CD4-positive, alpha-beta T cell treated with Interferon alpha-2 for 1 hour (primary cell): Measurements from ENCODE around the gene RABGAP1.
A peak's percentile ranks its signal among the peaks of the same experiment; 100 is the strongest.

Experiments
- DNase-seq, 2 donors: peaks; one replicate each; pipeline ENCODE4 v3.0.0-alpha.2; 2020 to 2022

The RABGAP1 gene

DNA sequence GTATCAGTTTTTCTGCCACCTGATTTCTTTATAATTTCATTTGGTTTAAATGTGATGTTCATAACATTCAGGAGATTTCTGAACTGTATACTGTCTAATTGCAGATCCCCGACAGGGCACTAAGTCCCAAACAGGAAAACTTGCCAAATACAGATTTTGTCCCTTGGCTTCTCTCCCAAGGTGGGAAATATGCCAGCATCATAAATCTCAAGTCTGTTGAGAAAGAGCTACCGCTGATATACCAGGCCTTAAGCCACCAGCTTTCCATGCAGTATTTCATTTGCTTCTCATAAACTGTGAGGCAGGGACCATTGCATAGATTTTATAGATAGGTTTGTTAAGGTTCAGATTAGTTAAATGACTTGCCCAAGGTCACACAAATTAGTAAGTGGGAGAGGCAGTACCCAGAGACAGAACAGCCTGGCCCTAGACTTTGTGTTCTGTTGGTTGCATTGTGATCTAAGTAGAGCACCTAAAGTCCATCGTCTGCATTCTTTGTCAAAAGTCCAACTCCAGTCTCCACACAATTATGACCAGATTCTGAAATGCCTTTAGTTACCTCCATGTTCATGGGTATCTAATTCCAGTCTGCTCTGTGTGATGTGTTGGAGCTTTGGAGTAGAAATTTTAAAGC is 108.9 kb downstream of the RABGAP1 start:
- no peak for DNase-seq

GRCh38 chr9:123053046-123053445 is 112.2 kb downstream of the RABGAP1 start:
- no peak for DNase-seq

GRCh38 chr9:123053711-123054110 is 112.9 kb downstream of the RABGAP1 start:
- no peak for DNase-seq

DNA sequence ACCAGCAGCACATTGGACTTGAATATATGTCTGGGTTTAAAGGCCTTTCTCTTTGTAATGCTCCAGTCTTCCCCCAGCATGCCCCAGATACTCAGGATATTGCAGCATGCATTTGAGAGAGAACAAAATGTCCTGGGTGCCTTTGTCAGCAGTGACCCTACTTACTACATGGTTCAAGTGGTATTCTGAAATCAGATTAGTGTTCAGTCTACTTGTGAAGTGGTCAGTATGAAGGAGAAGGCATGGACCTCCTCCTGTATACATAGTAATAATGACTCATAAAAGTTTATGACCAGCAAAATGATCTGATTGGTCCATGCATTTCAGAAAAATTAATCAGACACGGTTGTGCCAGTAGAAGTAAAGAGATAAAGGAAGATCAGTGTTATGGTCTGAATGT is 118.0 kb downstream of the RABGAP1 start:
- no peak for DNase-seq

DNA sequence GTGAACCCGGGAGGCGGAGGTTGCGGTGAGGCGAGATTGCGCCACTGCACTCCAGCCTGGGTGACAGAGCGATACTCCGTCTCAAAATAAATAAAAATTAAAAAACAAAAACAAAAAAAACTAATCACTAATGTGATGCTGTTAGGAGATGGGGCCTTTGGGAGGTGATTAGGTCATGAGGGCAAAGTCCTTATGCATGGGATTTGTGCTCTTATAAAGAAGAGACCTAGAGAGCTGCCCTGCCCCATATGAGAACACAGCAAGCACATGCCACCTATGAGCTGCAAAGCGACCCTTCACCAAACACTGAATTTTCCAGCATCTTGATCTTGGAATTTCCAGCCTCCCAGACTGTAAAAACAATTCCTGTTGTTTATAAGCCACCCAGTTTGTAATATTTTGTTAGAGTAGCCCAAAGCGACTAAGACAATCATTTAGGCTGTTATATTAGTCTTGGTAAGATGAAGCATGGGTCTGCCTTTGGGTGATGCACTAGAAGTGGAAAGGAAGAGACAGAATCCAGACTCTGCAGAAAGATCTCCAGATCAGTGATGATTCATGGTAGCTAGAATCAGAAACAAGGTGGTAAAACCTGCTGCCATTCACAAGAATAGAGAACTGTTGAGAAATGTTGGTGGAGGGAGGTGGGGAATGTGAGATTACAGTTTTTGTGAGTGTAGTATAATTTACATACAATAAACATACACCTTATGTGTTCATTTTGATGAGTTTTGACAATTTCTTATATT is 118.8 kb downstream of the RABGAP1 start:
- no peak for DNase-seq

DNA sequence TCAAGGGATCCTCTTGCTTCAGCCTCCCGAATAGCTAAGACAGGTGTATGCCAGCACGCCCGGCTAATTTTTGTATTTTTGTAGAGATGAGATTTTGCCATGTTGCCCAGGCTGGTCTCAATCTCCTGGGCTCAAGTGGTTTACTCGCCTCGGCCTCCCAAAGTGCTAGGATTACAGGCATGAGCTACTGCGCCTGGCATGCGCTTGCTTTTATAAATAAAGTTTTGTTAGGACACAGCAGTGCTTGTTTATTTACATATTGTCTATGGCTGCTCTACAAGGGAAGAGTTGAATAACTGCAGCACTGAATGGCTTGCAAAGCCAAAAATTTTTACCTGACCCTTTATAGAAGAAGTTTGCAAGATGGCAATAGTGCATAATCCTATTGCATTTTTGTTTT is 120.4 kb downstream of the RABGAP1 start:
- no peak for DNase-seq

DNA sequence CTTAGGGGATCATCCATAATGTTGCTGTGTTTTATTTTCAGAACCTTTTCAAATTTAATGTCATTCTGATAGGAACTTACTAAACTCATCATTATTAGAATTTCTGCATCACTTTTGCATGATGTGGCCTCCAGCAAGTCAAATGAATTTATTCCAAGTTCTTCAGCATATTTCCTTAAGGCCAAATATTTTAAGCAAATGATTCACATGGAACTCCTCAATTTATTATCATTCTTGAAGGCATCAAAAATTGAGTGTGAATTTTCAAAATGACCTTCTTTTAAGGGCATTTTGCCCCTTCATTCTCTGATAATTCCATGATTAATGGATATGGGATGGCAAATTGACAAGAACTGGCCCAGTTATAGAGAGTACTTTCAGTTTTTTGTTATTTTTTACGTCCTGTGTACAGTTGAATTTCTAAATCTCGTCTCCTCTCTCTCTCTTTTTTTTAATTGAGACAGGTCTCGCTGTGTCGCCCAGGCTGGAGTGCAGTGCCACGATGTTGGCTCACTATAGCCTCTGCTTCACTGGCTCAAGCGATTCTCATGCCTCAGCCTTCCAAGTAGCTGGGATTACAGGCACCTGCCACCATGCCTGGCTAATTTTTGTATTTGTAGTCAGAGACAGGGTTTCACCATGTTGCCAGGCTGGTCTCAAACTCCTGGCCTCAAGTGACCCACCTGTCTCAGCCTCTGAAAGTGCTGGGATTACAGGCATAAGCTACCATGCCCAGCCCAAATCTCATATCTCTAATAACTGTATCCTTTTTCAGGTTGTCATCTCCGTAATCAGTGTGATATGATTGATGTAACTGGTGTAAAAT is 121.7 kb downstream of the RABGAP1 start:
- no peak for DNase-seq

DNA sequence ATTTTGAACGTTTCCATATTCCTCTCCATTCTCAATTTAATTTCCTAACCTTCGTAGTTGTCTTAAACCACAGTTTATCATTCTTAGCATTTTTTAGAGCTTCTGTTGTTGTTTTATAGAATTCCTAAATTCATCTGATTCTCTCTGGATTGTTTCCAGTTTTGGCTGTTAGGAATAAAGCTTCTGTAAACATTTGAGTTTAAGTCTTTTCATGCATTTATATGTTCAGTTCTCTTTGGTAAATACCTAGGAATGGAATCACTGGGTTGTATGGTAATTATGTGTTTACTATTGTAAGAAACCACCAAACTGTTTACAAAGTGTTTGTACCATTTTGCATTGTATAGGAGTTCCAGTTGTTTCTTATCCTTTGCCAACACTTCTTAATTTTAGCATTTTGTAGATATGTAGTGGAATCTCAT is 122.4 kb downstream of the RABGAP1 start:
- DNase-seq, result no peak

GRCh38 chr9:123063896-123064295 is 123.1 kb downstream of the RABGAP1 start:
- no peak for DNase-seq

GRCh38 chr9:123064716-123065115 is 123.9 kb downstream of the RABGAP1 start:
- no peak for DNase-seq

DNA sequence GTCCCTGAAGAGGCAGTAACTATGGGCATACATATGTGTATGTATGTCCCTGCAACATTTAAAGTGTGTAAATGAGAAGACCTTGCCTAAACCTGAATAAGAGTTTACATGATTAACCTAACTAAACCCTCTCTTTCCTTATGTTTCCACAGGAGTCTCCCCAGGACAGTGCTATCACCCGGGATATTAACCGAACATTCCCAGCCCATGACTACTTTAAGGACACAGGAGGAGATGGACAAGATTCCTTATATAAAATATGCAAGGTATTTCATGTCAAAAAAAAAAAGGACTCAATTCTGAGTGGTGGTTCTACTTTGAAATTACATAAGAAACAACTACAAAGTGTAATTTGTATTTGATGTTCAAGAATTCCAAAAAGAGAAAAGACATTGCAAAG is 124.4 kb downstream of the RABGAP1 start:
- no peak for DNase-seq

GRCh38 chr9:123067136-123067535 is 126.3 kb downstream of the RABGAP1 start:
- DNase-seq, result no peak

DNA sequence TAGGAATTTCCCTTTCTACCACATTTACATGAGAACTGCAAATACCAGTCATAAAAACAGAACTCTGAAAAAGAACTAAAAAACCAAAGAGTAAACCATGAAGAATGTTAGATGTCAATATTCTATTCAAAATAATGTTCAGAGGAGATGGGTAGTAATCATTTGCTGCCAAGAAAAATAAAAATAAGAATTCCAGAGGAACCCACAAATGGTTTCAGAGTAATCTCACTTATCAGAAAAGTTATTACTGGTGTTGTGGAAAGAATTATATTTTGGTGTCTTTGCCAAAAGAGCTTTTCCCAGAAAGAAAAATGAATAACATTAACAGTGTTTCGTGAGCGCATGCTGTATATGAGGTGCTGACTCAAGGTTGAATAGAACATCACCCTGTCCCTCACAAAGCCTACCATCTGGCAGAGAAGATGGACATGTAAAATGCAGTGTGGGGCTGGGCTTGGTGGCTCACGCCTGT is 128.2 kb downstream of the RABGAP1 start:
- DNase-seq, result no peak

DNA sequence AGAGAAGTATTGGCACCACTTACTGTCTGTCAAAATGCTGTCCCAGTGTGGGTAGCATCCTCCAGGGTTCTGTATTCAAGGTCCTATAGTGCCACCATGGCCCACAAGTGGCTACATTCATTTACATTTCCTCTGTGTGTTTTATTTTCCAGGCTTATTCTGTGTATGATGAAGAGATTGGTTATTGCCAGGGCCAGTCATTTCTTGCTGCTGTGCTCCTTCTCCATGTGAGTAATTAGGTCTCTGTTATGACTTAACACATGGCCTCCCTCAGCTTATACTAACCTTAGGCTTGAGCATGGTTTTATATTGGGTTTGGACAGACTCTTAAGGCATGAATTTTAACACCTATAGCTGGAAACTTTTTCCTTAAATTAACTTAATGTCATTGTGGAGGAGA is 129.4 kb downstream of the RABGAP1 start:
- no peak for DNase-seq

DNA sequence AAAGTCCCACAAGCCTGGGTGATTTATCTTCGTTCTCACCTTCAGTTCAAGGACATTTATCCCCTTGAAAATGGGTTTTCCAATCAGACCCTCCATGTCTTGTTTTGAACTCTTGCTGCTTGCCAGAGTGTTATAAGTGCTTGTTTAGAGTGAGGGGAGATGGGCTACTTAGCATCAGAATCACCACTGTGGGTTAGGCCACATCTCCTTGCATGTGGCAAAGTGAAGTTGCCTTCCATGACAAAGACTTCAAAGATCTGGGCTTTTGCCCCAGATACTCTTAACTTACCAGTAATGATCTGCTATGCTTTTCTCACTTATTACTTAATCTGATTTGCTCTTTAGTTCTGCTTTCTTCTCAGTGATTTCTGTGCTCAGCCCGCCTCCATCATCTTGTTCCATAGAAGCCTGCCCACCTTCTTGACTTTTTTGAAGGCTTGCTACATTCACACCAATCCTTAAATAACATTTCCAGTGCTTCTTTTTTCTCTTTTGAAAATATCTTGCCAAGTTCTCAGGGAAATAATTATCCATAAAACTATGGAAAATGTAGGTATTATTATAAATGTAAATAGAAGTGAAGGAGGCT is 131.7 kb downstream of the RABGAP1 start:
- no peak for DNase-seq

- no peak for DNase-seq
Measured at GRCh38 chr9:123073441-123073840, 132.6 kb downstream of the RABGAP1 start.

GRCh38 chr9:123073991-123074422 is 133.2 kb downstream of the RABGAP1 start:
- no peak for DNase-seq

- no peak for DNase-seq
Measured at GRCh38 chr9:123074628-123075027, 133.8 kb downstream of the RABGAP1 start.

DNA sequence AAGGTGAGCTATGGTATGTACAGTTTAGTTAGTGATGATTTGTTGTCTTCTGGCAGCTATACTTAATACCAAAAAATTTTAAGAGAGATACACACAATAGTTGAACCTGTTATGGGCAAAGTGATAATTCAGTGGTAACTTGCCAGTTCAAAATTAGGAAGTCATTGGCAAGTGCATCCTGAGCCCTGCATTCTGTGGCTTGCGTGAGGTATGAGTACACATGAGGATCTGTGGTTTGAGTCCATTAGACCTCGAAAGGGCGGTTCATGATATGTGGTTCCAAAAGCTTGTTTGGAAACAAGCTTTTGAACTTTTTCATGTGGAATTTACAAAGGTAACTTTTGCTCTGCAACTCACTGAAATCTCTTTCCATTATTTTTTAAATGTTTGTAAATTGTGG is 139.6 kb downstream of the RABGAP1 start:
- no peak for DNase-seq

DNA sequence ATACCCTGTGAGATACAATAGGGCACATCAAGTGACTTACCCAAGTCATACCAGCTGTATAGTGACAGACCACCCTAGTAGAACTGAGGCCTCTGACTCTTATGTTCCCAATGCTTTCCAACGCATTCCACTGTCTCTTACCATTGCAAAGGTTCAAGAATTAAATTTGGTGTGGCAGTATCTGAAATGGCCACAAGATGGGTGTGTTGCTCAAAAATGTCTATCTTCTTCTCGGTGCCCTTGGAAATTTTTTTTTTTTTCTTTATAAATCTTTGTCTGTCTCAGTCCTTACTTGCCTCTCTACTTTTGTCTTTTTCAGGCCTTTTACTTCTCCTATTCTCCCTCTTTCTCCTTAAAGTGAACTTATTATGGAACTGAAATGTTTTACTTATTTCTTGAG is 141.0 kb downstream of the RABGAP1 start:
- peak; percentile 17 to 37 for DNase-seq

GRCh38 chr9:123083680-123084079 is 142.9 kb downstream of the RABGAP1 start:
- no peak for DNase-seq

DNA sequence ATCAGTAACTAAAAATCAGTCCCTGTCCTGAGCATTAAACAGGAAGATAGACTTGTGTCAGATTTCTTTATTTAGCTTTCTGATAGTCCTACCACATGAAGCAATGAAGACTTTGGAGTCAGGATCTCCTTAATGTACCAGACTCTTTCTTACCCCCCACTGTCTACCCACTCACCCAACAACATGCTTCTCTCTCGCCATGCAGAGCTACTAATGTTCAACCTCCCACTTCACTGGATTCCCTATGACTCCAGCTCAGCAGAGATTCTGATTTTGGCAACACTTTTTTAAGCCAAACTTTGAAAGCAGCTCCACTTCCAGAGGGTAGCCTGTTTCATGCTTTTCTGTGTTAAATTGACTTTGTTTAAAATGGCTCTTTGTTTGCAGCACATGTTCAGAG is 143.4 kb downstream of the RABGAP1 start:
- no peak for DNase-seq

DNA sequence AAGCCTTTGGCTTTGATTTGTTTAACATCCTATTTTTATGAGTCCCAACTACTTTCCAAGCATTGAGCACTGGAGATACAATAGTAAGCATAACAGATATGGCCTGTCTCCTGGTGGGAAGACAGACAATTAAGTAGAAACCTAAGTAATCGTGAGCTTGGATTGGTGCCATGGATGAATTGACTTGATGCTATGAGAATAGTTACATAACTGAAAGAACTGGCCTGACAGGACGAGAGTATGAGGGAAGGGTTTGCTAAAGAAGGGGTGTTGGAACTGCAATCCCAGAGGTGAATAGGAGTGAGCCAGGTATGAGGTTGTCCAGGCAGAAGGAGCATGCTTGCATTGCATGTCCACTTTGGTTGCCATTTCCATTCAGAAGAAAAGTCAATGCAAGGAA is 145.1 kb downstream of the RABGAP1 start:
- no peak for DNase-seq
